ENCODE results near the gene PTTG1IP2.

- TF ChIP-seq EZH2 (IDR thresholded peaks at IDR 0.05; ENCODE audit: borderline replicate concordance, low read depth, low read length, poor library complexity, severe bottlenecking): no peak
- TF ChIP-seq CTCF (conservative IDR thresholded peaks at IDR 0.05; ENCODE audit: low read depth, low read length): no peak
Observed at GRCh38 chr7:90483251-90483650, 13.8 kb downstream of the PTTG1IP2 start.

Measured in A673 (cell line).